Cardiac muscle cell (in vitro differentiated cells and primary cell): ENCODE measurements around the gene PSMD2. TPM values are rescaled to one million over a fixed set of nuclear protein-coding genes. Genes with fewer than 3 reads are reported as not detected.

ENCODE experiments used
- DNase-seq, 2 donors: peaks; one replicate each; pipeline versions ENCODE4 v3.0.0 to v3.0.0-alpha.2; 2010 to 2017; ENCODE audit warnings: low read depth in 1 of 2, low spot score in 1 of 2
- H3K27ac ChIP-seq: fragments of 200-600 bp; sonication (generic); 2 replicates; pipeline ENCODE4 v1.5.1; 2016
- H3K27me3 ChIP-seq: fragments of 200-600 bp; sonication (generic); 2 replicates; pipeline ENCODE4 v1.6.0; 2016; ENCODE audit warnings: control low read depth
- H3K36me3 ChIP-seq: fragments of 200-600 bp; sonication (generic); 2 replicates; pipeline ENCODE4 v1.5.1; 2016; ENCODE audit warnings: control low read depth
- H3K4me1 ChIP-seq: fragments of 200-600 bp; sonication (generic); 2 replicates; pipeline ENCODE4 v1.8.1; 2017; ENCODE audit warnings: low read depth, mild to moderate bottlenecking, mixed run types
- H3K4me3 ChIP-seq: fragments of 200-600 bp; sonication (generic); 2 replicates; pipeline ENCODE4 v1.5.1; 2016; ENCODE audit warnings: mild to moderate bottlenecking
- H3K9me3 ChIP-seq: fragments of 200-600 bp; sonication (generic); 2 replicates; pipeline ENCODE4 v1.5.1; 2017; ENCODE audit warnings: low read depth, mild to moderate bottlenecking, control low read depth
- CTCF ChIP-seq: IDR thresholded peaks from 2 replicates; pipeline ENCODE4 v1.5.1; 2012; ENCODE audit warnings: low read depth, mild to moderate bottlenecking, low read length
- polyA plus RNA-seq: library from polyadenylated mRNA; unstranded; fragments of >200 nt; fragmentation: Nextera tagmentation; extraction: Ambion mirVana; gene quantifications from 2 replicates; pipeline ENCODE4 v1.2.1, GENCODE V29; 2016
- total RNA-seq: library from RNA; depleted of rRNA; stranded (reverse); fragments of >200 nt; gene quantifications from 2 replicates; pipeline ENCODE4 v1.2.3, GENCODE V29; 2016

The PSMD2 gene
- total and polyA plus RNA-seq, 2 experiments from 2014 or later, result 314 to 464 TPM

GRCh38 chr3:184334470-184335158 lies 35.6 kb downstream of the PSMD2 start:
- peak overlapping the region; percentile 93 for H3K27ac ChIP-seq
- TF ChIP-seq CTCF, result no peak
- peaks cover 44% of the 10 kb centered on the region for H3K36me3 ChIP-seq
- H3K9me3 ChIP-seq, result no peaks in the 10 kb centered on the region
- no peaks in the 10 kb centered on the region for H3K27me3 ChIP-seq
- no peak for DNase-seq
- H3K4me3 ChIP-seq, result no peak overlapping the region
- peaks cover 5% of the 10 kb centered on the region for H3K4me1 ChIP-seq

GRCh38 chr3:184335291-184335660 lies 36.2 kb downstream of the PSMD2 start:
- Histone ChIP-seq H3K9me3 (no peaks in the 10 kb centered on the region), H3K4me1 (peaks cover 5% of the 10 kb centered on the region), H3K27ac (peak overlapping the region; percentile 93), H3K36me3 (peaks cover 37% of the 10 kb centered on the region), H3K4me3 (peak overlapping the region; percentile 66), H3K27me3 (no peaks in the 10 kb centered on the region)
- no peak for DNase-seq
- TF ChIP-seq CTCF, result no peak

GRCh38 chr3:184335661-184336546 lies 36.9 kb downstream of the PSMD2 start:
- H3K27ac ChIP-seq, result peak overlapping the region; percentile 93
- peaks cover 5% of the 10 kb centered on the region for H3K4me1 ChIP-seq
- no peaks in the 10 kb centered on the region for H3K9me3 ChIP-seq
- H3K27me3 ChIP-seq, result no peaks in the 10 kb centered on the region
- H3K4me3 ChIP-seq, result peak overlapping the region; percentile 66
- H3K36me3 ChIP-seq, result peaks cover 34% of the 10 kb centered on the region
- TF ChIP-seq CTCF, result no peak
- peak; percentile 84 to 88 for DNase-seq

- no peak for TF ChIP-seq CTCF
- peak overlapping the region; percentile 66 for H3K4me3 ChIP-seq
- H3K4me1 ChIP-seq, result peaks cover 5% of the 10 kb centered on the region
- peak overlapping the region; percentile 93 for H3K27ac ChIP-seq
- peak; percentile 45 to 69 for DNase-seq
- H3K36me3 ChIP-seq, result peaks cover 26% of the 10 kb centered on the region
- H3K9me3 ChIP-seq, result no peaks in the 10 kb centered on the region
- no peaks in the 10 kb centered on the region for H3K27me3 ChIP-seq
Measured at GRCh38 chr3:184336547-184337398, 37.7 kb downstream of the PSMD2 start.

- H3K36me3 ChIP-seq, result peaks cover 20% of the 10 kb centered on the region
- peak in 1 of 2 donors; percentile 49 for DNase-seq
- H3K4me3 ChIP-seq, result peak within 1 kb of the TSS; percentile 66
- peaks cover 5% of the 10 kb centered on the region for H3K4me1 ChIP-seq
- H3K27ac ChIP-seq, result peak within 1 kb of the TSS; percentile 93
- no peaks in the 10 kb centered on the region for H3K27me3 ChIP-seq
- H3K9me3 ChIP-seq, result no peaks in the 10 kb centered on the region
- TF ChIP-seq CTCF, result no peak
Measured at GRCh38 chr3:184337399-184337714, 38.3 kb downstream of the PSMD2 start, which contains the start of gene FAM131A. FAM131A (plus strand) TSS chr3:184337600; CDS start chr3:184337631, 31 bp downstream.
